Astrocyte (in vitro differentiated cells and primary cell): ENCODE measurements around the gene SLC25A26. TPM values are rescaled to one million over a fixed set of nuclear protein-coding genes. Genes with fewer than 3 reads are reported as not detected.

Experiments
- DNase-seq: peaks from one replicate; pipeline ENCODE4 v3.0.0-alpha.2; 2010; ENCODE audit warnings: low read depth
- FAIRE-seq: peaks from 2 replicates; lab custom pipeline; 2011; peaks lifted over from hg19 to GRCh38; lab: Jason Lieb, UNC
- H2AFZ ChIP-seq: 2 replicates; pipeline ENCODE4 v1.6.0; 2012; ENCODE audit warnings: low read depth, low read length, inconsistent platforms
- H3K27ac ChIP-seq: 2 replicates; pipeline ENCODE4 v1.5.1; 2011; ENCODE audit warnings: low read depth, low read length, inconsistent platforms
- H3K27me3 ChIP-seq: 2 replicates; pipeline ENCODE4 v1.6.0; 2011; ENCODE audit warnings: low read length, inconsistent platforms; ENCODE audit not compliant: insufficient read depth
- H3K36me3 ChIP-seq: 2 replicates; pipeline ENCODE4 v1.5.1; 2011; ENCODE audit warnings: low read length, inconsistent platforms; ENCODE audit not compliant: insufficient read depth
- H3K4me1 ChIP-seq: 2 replicates; pipeline ENCODE4 v1.5.1; 2011; ENCODE audit warnings: low read length, inconsistent platforms; ENCODE audit not compliant: insufficient read depth
- H3K4me2 ChIP-seq: 2 replicates; pipeline ENCODE4 v1.6.0; 2012; ENCODE audit warnings: low read length, inconsistent platforms
- H3K4me3 ChIP-seq: 2 replicates; pipeline ENCODE4 v1.5.1; 2011; ENCODE audit warnings: low read depth, mild to moderate bottlenecking, low read length, inconsistent platforms; ENCODE audit not compliant: insufficient read depth
- H3K79me2 ChIP-seq: 2 replicates; pipeline ENCODE4 v1.6.0; 2012; ENCODE audit warnings: mild to moderate bottlenecking, low read length, inconsistent platforms; ENCODE audit not compliant: insufficient read depth
- H3K9ac ChIP-seq: 2 replicates; pipeline ENCODE4 v1.6.0; 2012; ENCODE audit warnings: mild to moderate bottlenecking, low read length, inconsistent platforms
- H3K9me3 ChIP-seq: 2 replicates; pipeline ENCODE4 v1.5.1; 2012; ENCODE audit warnings: low read depth, mild to moderate bottlenecking, low read length, inconsistent platforms; ENCODE audit not compliant: insufficient read depth
- H4K20me1 ChIP-seq: 2 replicates; pipeline ENCODE4 v1.6.0; 2012; ENCODE audit warnings: low read length, inconsistent platforms; ENCODE audit not compliant: insufficient read depth
- H3K27ac Mint-ChIP-seq: one replicate; pipeline ENCODE4 v1.8.0; 2021; ENCODE audit warnings: mild to moderate bottlenecking, mixed read lengths; ENCODE audit not compliant: unreplicated experiment
- H3K27me3 Mint-ChIP-seq: one replicate; pipeline ENCODE4 v1.8.0; 2021; ENCODE audit warnings: low read depth, mixed read lengths; ENCODE audit not compliant: unreplicated experiment
- H3K36me3 Mint-ChIP-seq: one replicate; pipeline ENCODE4 v1.8.0; 2021; ENCODE audit warnings: low read depth, mixed read lengths; ENCODE audit not compliant: unreplicated experiment
- H3K4me1 Mint-ChIP-seq: one replicate; pipeline ENCODE4 v1.8.0; 2021; ENCODE audit warnings: low read depth, mixed read lengths; ENCODE audit not compliant: unreplicated experiment
- H3K4me3 Mint-ChIP-seq: one replicate; pipeline ENCODE4 v1.8.0; 2021; ENCODE audit warnings: mild to moderate bottlenecking, moderate library complexity, mixed read lengths; ENCODE audit not compliant: unreplicated experiment
- H3K9me3 Mint-ChIP-seq: one replicate; pipeline ENCODE4 v1.8.0; 2021; ENCODE audit warnings: mild to moderate bottlenecking, mixed read lengths; ENCODE audit not compliant: unreplicated experiment
- EZH2 ChIP-seq: IDR thresholded peaks from 2 replicates; pipeline ENCODE4 v1.6.1; 2012; ENCODE audit warnings: mild to moderate bottlenecking, low read length, inconsistent platforms; ENCODE audit not compliant: insufficient read depth
- total RNA-seq: library from RNA; stranded (reverse); gene quantifications from 2 replicates; pipeline ENCODE4 v1.2.1, GENCODE V29; 2021
- TF ChIP-seq, protein P1 (sequence below): IDR thresholded peaks from 2 replicates; pipeline ENCODE4 v1.5.1; 2011; ENCODE audit warnings: low read depth, mild to moderate bottlenecking, inconsistent platforms, low read length, moderate library complexity; ENCODE audit not compliant: insufficient read depth

Gene SLC25A26
- total RNA-seq, 1 donor from 2014 or later, result 17.9 TPM

DNA sequence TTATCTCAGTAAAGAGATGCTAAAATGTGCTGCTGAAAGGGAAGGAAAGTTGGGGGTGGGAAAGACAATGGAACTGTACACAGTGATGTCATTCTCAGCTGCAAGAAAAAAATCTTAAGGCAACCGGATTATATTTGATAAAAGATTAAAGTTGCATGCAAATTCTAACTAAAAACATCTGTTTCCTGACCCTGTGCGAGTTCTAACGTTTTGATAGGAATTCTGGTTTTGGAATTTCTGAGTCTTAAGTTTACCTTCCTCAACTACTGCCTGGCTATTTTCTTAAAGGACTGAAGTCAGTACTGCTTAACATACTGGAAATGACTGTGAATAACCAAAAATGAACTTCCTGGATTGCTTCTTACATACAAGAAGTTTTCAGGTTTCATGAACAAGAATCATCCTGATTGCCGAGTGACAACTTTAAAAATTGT lies 115.5 kb downstream of the SLC25A26 start:
- Histone ChIP-seq H3K36me3 (no peaks in the 10 kb centered on the region), H3K27me3 (no peaks in the 10 kb centered on the region), H3K9me3 (no peaks in the 10 kb centered on the region), H3K79me2 (no peaks in the 10 kb centered on the region), H4K20me1 (no peaks in the 10 kb centered on the region), H3K4me3 (peak overlapping the region; percentile 9), H2AFZ (no peak overlapping the region), H3K4me2 (peak overlapping the region; percentile 61), H3K9ac (peak overlapping the region; percentile 45), H3K27ac (peak overlapping the region; percentile 70), H3K4me1 (peaks cover 17% of the 10 kb centered on the region)
- Mint-ChIP-seq H3K4me1 (peaks cover 17% of the 10 kb centered on the region), H3K36me3 (peaks cover 2% of the 10 kb centered on the region), H3K9me3 (no peaks in the 10 kb centered on the region), H3K27ac (peak overlapping the region; percentile 66), H3K4me3 (no peak overlapping the region), H3K27me3 (no peaks in the 10 kb centered on the region)
- TF ChIP-seq, protein P1, sequence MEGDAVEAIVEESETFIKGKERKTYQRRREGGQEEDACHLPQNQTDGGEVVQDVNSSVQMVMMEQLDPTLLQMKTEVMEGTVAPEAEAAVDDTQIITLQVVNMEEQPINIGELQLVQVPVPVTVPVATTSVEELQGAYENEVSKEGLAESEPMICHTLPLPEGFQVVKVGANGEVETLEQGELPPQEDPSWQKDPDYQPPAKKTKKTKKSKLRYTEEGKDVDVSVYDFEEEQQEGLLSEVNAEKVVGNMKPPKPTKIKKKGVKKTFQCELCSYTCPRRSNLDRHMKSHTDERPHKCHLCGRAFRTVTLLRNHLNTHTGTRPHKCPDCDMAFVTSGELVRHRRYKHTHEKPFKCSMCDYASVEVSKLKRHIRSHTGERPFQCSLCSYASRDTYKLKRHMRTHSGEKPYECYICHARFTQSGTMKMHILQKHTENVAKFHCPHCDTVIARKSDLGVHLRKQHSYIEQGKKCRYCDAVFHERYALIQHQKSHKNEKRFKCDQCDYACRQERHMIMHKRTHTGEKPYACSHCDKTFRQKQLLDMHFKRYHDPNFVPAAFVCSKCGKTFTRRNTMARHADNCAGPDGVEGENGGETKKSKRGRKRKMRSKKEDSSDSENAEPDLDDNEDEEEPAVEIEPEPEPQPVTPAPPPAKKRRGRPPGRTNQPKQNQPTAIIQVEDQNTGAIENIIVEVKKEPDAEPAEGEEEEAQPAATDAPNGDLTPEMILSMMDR, result no peak
- no peak for TF ChIP-seq EZH2
- peak; percentile 89 for DNase-seq
- FAIRE-seq, result no peak

DNA sequence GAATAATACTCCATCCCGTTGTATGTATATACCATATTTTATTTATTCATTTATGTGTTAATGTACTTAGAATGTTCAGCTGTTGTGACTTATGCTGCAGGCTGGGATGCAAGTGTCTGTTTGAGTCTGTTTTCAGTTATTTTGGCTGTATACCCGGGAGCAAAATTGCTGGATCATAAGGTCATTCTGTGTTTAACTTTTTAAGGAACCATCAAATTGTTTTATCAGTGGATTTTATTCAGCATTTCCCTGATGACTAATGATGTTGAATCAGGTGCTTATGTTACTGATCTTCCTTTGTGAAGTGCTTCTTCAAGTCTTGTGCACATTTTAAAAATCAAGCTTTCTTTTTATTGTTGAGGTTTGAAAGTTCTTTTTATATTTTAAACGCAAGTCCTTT lies 118.1 kb downstream of the SLC25A26 start:
- no peak overlapping the region for H2AFZ ChIP-seq
- Mint-ChIP-seq H3K36me3 (peaks cover 2% of the 10 kb centered on the region), H3K27ac (no peak overlapping the region), H3K27me3 (no peaks in the 10 kb centered on the region), H3K4me3 (no peak overlapping the region), H3K9me3 (no peaks in the 10 kb centered on the region), H3K4me1 (peaks cover 17% of the 10 kb centered on the region)
- H3K9me3 ChIP-seq, result no peaks in the 10 kb centered on the region
- no peak overlapping the region for H3K4me2 ChIP-seq
- H3K9ac ChIP-seq, result no peak overlapping the region
- no peaks in the 10 kb centered on the region for H3K36me3 ChIP-seq
- peak; percentile 52 for FAIRE-seq
- TF ChIP-seq EZH2, result no peak
- TF ChIP-seq, protein P1, result no peak
- DNase-seq, result peak; percentile 75
- no peak overlapping the region for H3K4me3 ChIP-seq
- H3K27ac ChIP-seq, result no peak overlapping the region
- H3K27me3 ChIP-seq, result no peaks in the 10 kb centered on the region
- no peaks in the 10 kb centered on the region for H3K79me2 ChIP-seq
- H3K4me1 ChIP-seq, result peaks cover 17% of the 10 kb centered on the region
- no peaks in the 10 kb centered on the region for H4K20me1 ChIP-seq

DNA sequence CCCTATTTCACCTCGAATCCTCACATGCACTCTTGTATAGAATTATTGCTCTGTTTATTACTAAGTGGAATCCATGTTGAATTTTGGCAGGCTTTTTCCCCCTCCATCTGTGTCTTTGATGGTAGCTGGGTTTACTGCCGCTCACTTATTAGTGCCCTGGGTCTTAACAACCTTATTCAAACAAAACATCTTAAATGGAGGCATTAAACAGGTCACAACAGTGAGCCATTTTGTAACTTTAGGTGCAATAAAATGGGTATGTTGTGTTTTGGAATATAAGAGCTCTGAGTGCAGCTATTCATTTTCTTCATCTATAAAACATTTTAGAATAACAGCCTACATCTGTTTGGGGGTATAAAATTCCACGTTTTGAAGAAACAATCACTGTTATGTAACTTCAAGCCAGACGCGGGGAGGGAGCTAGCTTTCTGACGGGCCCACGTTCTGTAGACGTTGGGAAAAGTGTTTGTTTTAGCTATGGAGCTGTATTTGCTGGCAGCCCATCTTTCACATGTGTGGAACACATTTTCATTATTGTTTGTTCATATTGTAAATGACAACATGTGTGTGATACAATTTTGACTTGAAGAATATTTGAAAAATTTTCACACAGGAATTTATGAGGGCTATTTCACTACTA lies 122.0 kb downstream of the SLC25A26 start:
- Mint-ChIP-seq H3K27me3 (no peaks in the 10 kb centered on the region), H3K9me3 (no peaks in the 10 kb centered on the region), H3K36me3 (peaks cover 9% of the 10 kb centered on the region), H3K27ac (no peak overlapping the region), H3K4me1 (no peaks in the 10 kb centered on the region), H3K4me3 (no peak overlapping the region)
- Histone ChIP-seq H3K4me2 (no peak overlapping the region), H4K20me1 (no peaks in the 10 kb centered on the region), H3K9me3 (no peaks in the 10 kb centered on the region), H3K79me2 (no peaks in the 10 kb centered on the region), H3K27me3 (no peaks in the 10 kb centered on the region), H3K36me3 (peaks cover under 1% of the 10 kb centered on the region), H2AFZ (no peak overlapping the region), H3K27ac (no peak overlapping the region), H3K9ac (no peak overlapping the region), H3K4me1 (no peaks in the 10 kb centered on the region), H3K4me3 (no peak overlapping the region)
- FAIRE-seq (no peak), DNase-seq (no peak)
- TF ChIP-seq EZH2, result no peak
- TF ChIP-seq, protein P1, result no peak
